HuH-7.5 (cell line): ENCODE measurements around the gene WNT6.

Source experiments
- DNase-seq: peaks from one replicate; pipeline ENCODE4 v3.0.0; 2011; ENCODE audit warnings: low spot score

Gene WNT6

GRCh38 chr2:218878926-218879761 is 19.5 kb downstream of the WNT6 start:
- DNase-seq = no peak

- DNase-seq = no peak
Measured at GRCh38 chr2:218879776-218880101, 20.1 kb downstream of the WNT6 start.

- DNase-seq = no peak
Measured at GRCh38 chr2:218880102-218880858, 20.7 kb downstream of the WNT6 start, which contains the start of gene WNT10A. Gene WNT10A, plus strand, starts transcription at chr2:218880852. Its CDS starts 144 bp downstream, at chr2:218880996.

GRCh38 chr2:218880859-218881594 is 21.4 kb downstream of the WNT6 start:
- no peak for DNase-seq

- DNase-seq = no peak
Measured at GRCh38 chr2:218881744-218882460, 22.3 kb downstream of the WNT6 start.

- no peak for DNase-seq
Measured at GRCh38 chr2:218882461-218882816, 22.8 kb downstream of the WNT6 start.

- DNase-seq = no peak
Measured at GRCh38 chr2:218882866-218883366, 23.3 kb downstream of the WNT6 start.

GRCh38 chr2:218883491-218884490 is 24.2 kb downstream of the WNT6 start:
- DNase-seq = no peak

GRCh38 chr2:218884519-218884918 is 24.9 kb downstream of the WNT6 start:
- no peak for DNase-seq

GRCh38 chr2:218885981-218886947 is 26.7 kb downstream of the WNT6 start:
- no peak for DNase-seq

GRCh38 chr2:218887079-218887478 is 27.5 kb downstream of the WNT6 start:
- no peak for DNase-seq

GRCh38 chr2:218888341-218888740 is 28.7 kb downstream of the WNT6 start:
- DNase-seq = peak; percentile 12

- no peak for DNase-seq
Measured at GRCh38 chr2:218889937-218890336, 30.3 kb downstream of the WNT6 start.

GRCh38 chr2:218890369-218890768 is 30.8 kb downstream of the WNT6 start:
- no peak for DNase-seq

- DNase-seq = no peak
Measured at GRCh38 chr2:218891275-218892135, 31.9 kb downstream of the WNT6 start.

GRCh38 chr2:218892693-218893348 is 33.2 kb downstream of the WNT6 start:
- DNase-seq = peak; percentile 91

- DNase-seq = peak; percentile 8
Measured at GRCh38 chr2:218893349-218894150, 33.9 kb downstream of the WNT6 start.
